Smooth muscle cell (in vitro differentiated cells): Measurements from ENCODE around the gene RYR3. TPM values are rescaled to one million over a fixed set of nuclear protein-coding genes. Genes with fewer than 3 reads are reported as not detected.

Experiments
- DNase-seq: peaks from one replicate; lab custom pipeline; 2025; ENCODE audit not compliant: unreplicated experiment; lab: John Stamatoyannopoulos, UW
- H2AFZ ChIP-seq: fragments of 200-600 bp; sonication (generic); 2 replicates; pipeline ENCODE4 v1.6.0; 2016; ENCODE audit warnings: antibody characterized with exemption, low read depth, mild to moderate bottlenecking
- H3F3A ChIP-seq: fragments of 200-600 bp; sonication (generic); 2 replicates; pipeline ENCODE4 v1.6.0; 2017; ENCODE audit warnings: antibody characterized with exemption, low read depth
- H3K27ac ChIP-seq: fragments of 200-600 bp; sonication (generic); 2 replicates; pipeline ENCODE4 v1.5.1; 2016; ENCODE audit warnings: low read depth, mild to moderate bottlenecking
- H3K27me3 ChIP-seq: fragments of 200-600 bp; sonication (generic); 2 replicates; pipeline ENCODE4 v1.6.1; 2016; ENCODE audit warnings: low read depth, mild to moderate bottlenecking
- H3K36me3 ChIP-seq: fragments of 200-600 bp; sonication (generic); 2 replicates; pipeline ENCODE4 v1.5.1; 2016; ENCODE audit warnings: low read depth
- H3K4me1 ChIP-seq: fragments of 200-600 bp; sonication (generic); 2 replicates; pipeline ENCODE4 v1.5.1; 2016; ENCODE audit warnings: low read depth
- H3K4me2 ChIP-seq: fragments of 200-600 bp; sonication (generic); 2 replicates; pipeline ENCODE4 v1.6.0; 2016; ENCODE audit warnings: mild to moderate bottlenecking
- H3K4me3 ChIP-seq: fragments of 200-600 bp; sonication (generic); 2 replicates; pipeline ENCODE4 v1.5.1; 2016; ENCODE audit warnings: mild to moderate bottlenecking
- H3K79me2 ChIP-seq: fragments of 200-600 bp; sonication (generic); 2 replicates; pipeline ENCODE4 v1.6.0; 2016; ENCODE audit warnings: low read depth, mild to moderate bottlenecking
- H3K9ac ChIP-seq: fragments of 200-600 bp; sonication (generic); 2 replicates; pipeline ENCODE4 v1.6.0; 2016; ENCODE audit warnings: low read depth
- H3K9me3 ChIP-seq: fragments of 200-600 bp; sonication (generic); replicated peaks from 2 replicates; pipeline ENCODE4 v1.5.1; 2016; ENCODE audit warnings: low read depth
- H4K20me1 ChIP-seq: fragments of 200-600 bp; sonication (generic); 2 replicates; pipeline ENCODE4 v1.6.0; 2016; ENCODE audit warnings: low read depth
- CTCF ChIP-seq: fragments of 200-600 bp; sonication (generic); IDR thresholded peaks from 2 replicates; pipeline ENCODE4 v1.5.1; 2017; ENCODE audit warnings: borderline replicate concordance, mild to moderate bottlenecking, antibody characterized with exemption; ENCODE audit not compliant: insufficient read depth, poor library complexity, severe bottlenecking
- WGBS: methylation state at CpG from one replicate; pipeline ENCODE4 v1.1.7; 2016; ENCODE audit warnings: low lambda C conversion rate; 5-methylcytosine and 5-hydroxymethylcytosine counted together
- polyA plus RNA-seq: library from polyadenylated mRNA; unstranded; fragments of >200 nt; fragmentation: Nextera tagmentation; extraction: Ambion mirVana; gene quantifications from 2 replicates; pipeline ENCODE4 v1.2.1, GENCODE V29; 2016
- total RNA-seq: library from RNA; depleted of rRNA; stranded (reverse); fragments of >200 nt; gene quantifications from 2 replicates; pipeline ENCODE4 v1.2.3, GENCODE V29; 2014

RYR3 gene
- total and polyA plus RNA-seq, 2 experiments from 2014 or later, result 0.23 to 6.2 TPM

- Histone ChIP-seq H3K9me3 (no peaks in the 10 kb centered on the region), H3K4me3 (no peak overlapping the region), H3K4me2 (no peak overlapping the region), H3K27me3 (no peaks in the 10 kb centered on the region), H2AFZ (no peak overlapping the region), H3K9ac (no peak overlapping the region), H3K79me2 (no peaks in the 10 kb centered on the region), H4K20me1 (no peaks in the 10 kb centered on the region), H3K4me1 (peaks cover 7% of the 10 kb centered on the region), H3K36me3 (no peaks in the 10 kb centered on the region), H3F3A (no peaks in the 10 kb centered on the region), H3K27ac (no peak overlapping the region)
- no peak for TF ChIP-seq CTCF
- WGBS, result 80% methylated on average over 2 of the region's 2 CpGs
- DNase-seq, result no peak
Measured at GRCh38 chr15:33516563-33516962, 205.8 kb downstream of the RYR3 start.

GRCh38 chr15:33517944-33518343, 207.2 kb downstream of the RYR3 start:
- no peak overlapping the region for H3K4me2 ChIP-seq
- H3K9ac ChIP-seq, result no peak overlapping the region
- 74% methylated on average over 2 of the region's 2 CpGs for WGBS
- no peak for DNase-seq
- peaks cover 7% of the 10 kb centered on the region for H3K4me1 ChIP-seq
- no peaks in the 10 kb centered on the region for H3F3A ChIP-seq
- H4K20me1 ChIP-seq, result no peaks in the 10 kb centered on the region
- no peaks in the 10 kb centered on the region for H3K36me3 ChIP-seq
- H2AFZ ChIP-seq, result no peak overlapping the region
- TF ChIP-seq CTCF, result no peak
- H3K9me3 ChIP-seq, result no peaks in the 10 kb centered on the region
- no peak overlapping the region for H3K4me3 ChIP-seq
- no peaks in the 10 kb centered on the region for H3K79me2 ChIP-seq
- H3K27ac ChIP-seq, result no peak overlapping the region
- H3K27me3 ChIP-seq, result no peaks in the 10 kb centered on the region

GRCh38 chr15:33518421-33518820, 207.7 kb downstream of the RYR3 start:
- H3K79me2 ChIP-seq, result no peaks in the 10 kb centered on the region
- no peak for DNase-seq
- no peaks in the 10 kb centered on the region for H3K9me3 ChIP-seq
- H3K27me3 ChIP-seq, result no peaks in the 10 kb centered on the region
- no peak overlapping the region for H3K4me3 ChIP-seq
- H3K36me3 ChIP-seq, result no peaks in the 10 kb centered on the region
- no peak overlapping the region for H3K9ac ChIP-seq
- H3K4me1 ChIP-seq, result peaks cover 7% of the 10 kb centered on the region
- no peaks in the 10 kb centered on the region for H4K20me1 ChIP-seq
- no peak overlapping the region for H3K27ac ChIP-seq
- no peaks in the 10 kb centered on the region for H3F3A ChIP-seq
- no peak overlapping the region for H2AFZ ChIP-seq
- 95% methylated on average over 8 of the region's 8 CpGs for WGBS
- H3K4me2 ChIP-seq, result no peak overlapping the region
- no peak for TF ChIP-seq CTCF

GRCh38 chr15:33524274-33524673, 213.5 kb downstream of the RYR3 start:
- no peak overlapping the region for H3K27ac ChIP-seq
- 95% methylated on average over 3 of the region's 3 CpGs for WGBS
- no peak overlapping the region for H3K9ac ChIP-seq
- H3K79me2 ChIP-seq, result no peaks in the 10 kb centered on the region
- no peaks in the 10 kb centered on the region for H3K36me3 ChIP-seq
- H2AFZ ChIP-seq, result no peak overlapping the region
- TF ChIP-seq CTCF, result no peak
- H3K4me1 ChIP-seq, result no peaks in the 10 kb centered on the region
- no peaks in the 10 kb centered on the region for H3K9me3 ChIP-seq
- no peaks in the 10 kb centered on the region for H3K27me3 ChIP-seq
- no peaks in the 10 kb centered on the region for H4K20me1 ChIP-seq
- no peak for DNase-seq
- H3K4me3 ChIP-seq, result no peak overlapping the region
- no peaks in the 10 kb centered on the region for H3F3A ChIP-seq
- H3K4me2 ChIP-seq, result no peak overlapping the region
